ENCODE data around the gene DACT2.
"Not testable (repeated sequence)": the region's sequence is repeated elsewhere in the genome, so short reads cannot be mapped to it uniquely, and the experiment has no call there.

Gene DACT2

GRCh38 chr6:168318579-168319278, 848 bp downstream of the DACT2 start:
- no peak for DNase-seq

- no peak for DNase-seq
Measured at GRCh38 chr6:168318090-168318489, 1.5 kb downstream of the DACT2 start.

GRCh38 chr6:168315596-168315995, 4.0 kb downstream of the DACT2 start:
- no peak for DNase-seq

- DNase-seq: no peak
Measured at GRCh38 chr6:168314948-168315347, 4.6 kb downstream of the DACT2 start.

- DNase-seq: no peak
Measured at GRCh38 chr6:168314021-168314420, 5.6 kb downstream of the DACT2 start.

GRCh38 chr6:168313431-168314011, 6.1 kb downstream of the DACT2 start:
- DNase-seq: no peak

GRCh38 chr6:168312125-168312507, 7.5 kb downstream of the DACT2 start:
- not testable (repeated sequence) for DNase-seq

GRCh38 chr6:168311410-168312124, 8.0 kb downstream of the DACT2 start:
- no peak for DNase-seq

GRCh38 chr6:168310945-168311344, 8.6 kb downstream of the DACT2 start:
- no peak for DNase-seq

- no peak for DNase-seq
Measured at GRCh38 chr6:168310403-168310802, 9.2 kb downstream of the DACT2 start.

GRCh38 chr6:168309997-168310396, 9.6 kb downstream of the DACT2 start:
- DNase-seq: no peak

GRCh38 chr6:168309183-168309582, 10.4 kb downstream of the DACT2 start:
- DNase-seq: no peak

GRCh38 chr6:168308390-168309144, 11.0 kb downstream of the DACT2 start:
- DNase-seq: no peak

GRCh38 chr6:168307695-168308021, 11.9 kb downstream of the DACT2 start:
- no peak for DNase-seq

- no peak for DNase-seq
Measured at GRCh38 chr6:168307015-168307694, 12.4 kb downstream of the DACT2 start.

GRCh38 chr6:168305863-168306262, 13.7 kb downstream of the DACT2 start:
- no peak for DNase-seq

GRCh38 chr6:168305096-168305749, 14.4 kb downstream of the DACT2 start:
- no peak for DNase-seq

- DNase-seq: no peak
Measured at GRCh38 chr6:168304752-168305015, 14.9 kb downstream of the DACT2 start.

- DNase-seq: no peak
Measured at GRCh38 chr6:168303982-168304751, 15.4 kb downstream of the DACT2 start.

- DNase-seq: no peak
Measured at GRCh38 chr6:168302534-168302933, 17.0 kb downstream of the DACT2 start.

- no peak for DNase-seq
Measured at GRCh38 chr6:168301648-168302398, 17.8 kb downstream of the DACT2 start.

All from activated CD4-positive, alpha-beta T cell treated with anti-CD3 and anti-CD28 coated beads, Interleukin-2, amount 50 U/mL, for 4 hours (primary cell).